ENCODE measurements around the gene PTPRG.

DNA sequence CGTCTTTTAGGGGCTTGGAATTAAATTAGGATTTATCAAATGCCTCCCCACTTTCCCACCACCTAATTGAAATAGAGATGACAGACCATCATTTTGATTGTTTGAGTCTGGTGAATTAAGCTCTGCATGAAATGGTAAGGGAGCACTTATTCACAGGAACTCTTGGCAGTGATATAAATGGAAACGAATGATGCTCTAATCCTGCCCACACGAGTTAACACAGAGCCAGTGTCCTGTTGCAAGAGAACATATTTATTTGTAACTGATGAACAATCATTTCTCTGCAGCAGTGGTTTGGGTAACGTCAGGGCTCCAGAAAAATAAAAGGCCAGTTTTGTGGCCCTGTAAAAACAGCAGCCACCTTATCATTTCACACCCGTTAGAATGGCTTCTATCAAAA lies 648.6 kb downstream of the PTPRG start:
- TF ChIP-seq, protein P1, sequence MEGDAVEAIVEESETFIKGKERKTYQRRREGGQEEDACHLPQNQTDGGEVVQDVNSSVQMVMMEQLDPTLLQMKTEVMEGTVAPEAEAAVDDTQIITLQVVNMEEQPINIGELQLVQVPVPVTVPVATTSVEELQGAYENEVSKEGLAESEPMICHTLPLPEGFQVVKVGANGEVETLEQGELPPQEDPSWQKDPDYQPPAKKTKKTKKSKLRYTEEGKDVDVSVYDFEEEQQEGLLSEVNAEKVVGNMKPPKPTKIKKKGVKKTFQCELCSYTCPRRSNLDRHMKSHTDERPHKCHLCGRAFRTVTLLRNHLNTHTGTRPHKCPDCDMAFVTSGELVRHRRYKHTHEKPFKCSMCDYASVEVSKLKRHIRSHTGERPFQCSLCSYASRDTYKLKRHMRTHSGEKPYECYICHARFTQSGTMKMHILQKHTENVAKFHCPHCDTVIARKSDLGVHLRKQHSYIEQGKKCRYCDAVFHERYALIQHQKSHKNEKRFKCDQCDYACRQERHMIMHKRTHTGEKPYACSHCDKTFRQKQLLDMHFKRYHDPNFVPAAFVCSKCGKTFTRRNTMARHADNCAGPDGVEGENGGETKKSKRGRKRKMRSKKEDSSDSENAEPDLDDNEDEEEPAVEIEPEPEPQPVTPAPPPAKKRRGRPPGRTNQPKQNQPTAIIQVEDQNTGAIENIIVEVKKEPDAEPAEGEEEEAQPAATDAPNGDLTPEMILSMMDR (conservative IDR thresholded peaks at IDR 0.05): no peak
- TF ChIP-seq ZFX (IDR thresholded peaks at IDR 0.05): no peak
